Duodenal mucosa (tissue), 2 donors: ENCODE data around the gene ADCY7.

Experiments used
- H3K27ac ChIP-seq: one replicate; pipeline ENCODE4 v1.7.0; 2013; ENCODE audit warnings: low read depth, low read length
- H3K27me3 ChIP-seq, 2 donors: one replicate each; pipeline ENCODE4 v1.7.0; 2013; ENCODE audit warnings: low read length in 2 of 2, control low read depth in 1 of 2; ENCODE audit not compliant: insufficient read depth in 2 of 2, control insufficient read depth in 1 of 2
- H3K36me3 ChIP-seq, 2 donors: one replicate each; pipeline ENCODE4 v1.7.0; 2013; ENCODE audit warnings: low read length in 2 of 2, control low read depth in 1 of 2; ENCODE audit not compliant: insufficient read depth in 2 of 2, control insufficient read depth in 1 of 2
- H3K4me1 ChIP-seq, 2 donors: one replicate each; pipeline ENCODE4 v1.7.0; 2013; ENCODE audit warnings: low read length in 2 of 2, control low read depth in 1 of 2; ENCODE audit not compliant: insufficient read depth in 2 of 2, control insufficient read depth in 1 of 2
- H3K4me3 ChIP-seq, 2 donors: one replicate each; pipeline ENCODE4 v1.7.0; 2013; ENCODE audit warnings: low read length in 2 of 2, low read depth in 1 of 2
- H3K9ac ChIP-seq, 2 donors: one replicate each; pipeline ENCODE4 v1.7.0; 2013; ENCODE audit warnings: low read length in 2 of 2, low read depth in 1 of 2
- H3K9me3 ChIP-seq, 2 donors: one replicate each; pipeline ENCODE4 v1.7.0; 2013; ENCODE audit warnings: low read length in 2 of 2, control low read depth in 1 of 2; ENCODE audit not compliant: control insufficient read depth in 1 of 2

ADCY7 gene

DNA sequence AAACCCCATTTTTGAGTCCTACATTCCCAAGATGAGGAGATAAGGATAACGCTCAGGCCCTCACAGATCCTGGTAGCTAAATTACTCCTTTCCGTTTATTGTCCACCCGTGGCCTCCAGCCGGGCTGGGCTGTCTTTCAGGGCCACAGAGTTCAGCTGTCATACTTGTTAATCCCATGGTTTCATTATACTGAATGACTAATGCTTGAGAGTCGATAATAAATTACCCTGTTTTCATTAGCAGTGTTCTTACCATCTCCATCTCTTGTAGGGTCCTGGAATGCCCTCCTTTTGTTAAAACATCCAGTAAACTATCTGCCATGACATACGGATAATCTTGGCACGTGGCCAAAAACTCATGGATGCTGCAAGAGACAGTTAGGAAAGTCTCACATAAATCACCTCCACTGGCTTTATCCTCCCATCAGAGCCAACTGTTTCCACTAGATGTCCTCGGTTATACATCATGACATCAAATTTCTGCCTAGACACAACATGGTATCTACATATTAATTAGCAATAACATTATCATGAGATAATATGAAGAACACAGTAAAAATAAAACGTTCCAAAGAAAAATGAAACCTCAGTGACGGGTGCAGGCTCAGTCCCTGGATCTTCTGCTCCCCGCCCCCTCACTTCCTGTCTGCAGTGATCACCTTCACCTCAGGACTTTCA is 57.1 kb downstream of the ADCY7 start:
- H3K36me3 ChIP-seq: peaks cover 30 to 86% of the 10 kb centered on the region in 2 donors

GRCh38 chr16:50324345-50324744 is 58.0 kb downstream of the ADCY7 start:
- H3K27me3 ChIP-seq: no peaks in the 10 kb centered on the region
- no peaks in the 10 kb centered on the region for H3K9me3 ChIP-seq
- no peak overlapping the region for H3K4me3 ChIP-seq
- H3K27ac ChIP-seq: no peak overlapping the region
- H3K9ac ChIP-seq: no peak overlapping the region
- peaks cover 30 to 85% of the 10 kb centered on the region in 2 donors for H3K36me3 ChIP-seq
- no peaks in the 10 kb centered on the region for H3K4me1 ChIP-seq

More for the DNA sequence above, 57.1 kb downstream of the ADCY7 start:
- Histone ChIP-seq H3K9me3 (no peaks in the 10 kb centered on the region), H3K27ac (no peak overlapping the region), H3K4me1 (no peaks in the 10 kb centered on the region), H3K4me3 (no peak overlapping the region), H3K27me3 (no peaks in the 10 kb centered on the region), H3K9ac (no peak overlapping the region)

DNA sequence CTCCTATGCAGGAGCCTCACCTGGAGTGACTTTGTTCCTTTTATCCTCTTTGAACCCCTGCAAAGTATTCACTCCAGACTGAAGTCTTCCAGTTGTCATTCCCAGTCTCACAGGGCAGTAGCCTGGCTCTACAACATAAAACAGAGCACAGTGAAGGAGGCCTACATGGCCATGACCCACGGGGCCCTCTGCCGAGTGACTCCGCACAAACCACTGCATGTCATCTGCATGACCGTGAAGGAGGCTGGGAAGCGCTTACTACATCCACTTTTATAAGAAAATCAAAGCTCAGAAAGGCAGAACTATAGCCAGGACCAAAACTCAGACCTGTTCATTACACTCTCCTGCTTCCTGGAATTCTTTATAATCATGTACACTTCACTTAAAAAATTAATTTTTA is 59.9 kb downstream of the ADCY7 start:
- H3K27me3 ChIP-seq: no peaks in the 10 kb centered on the region
- H3K9me3 ChIP-seq: no peaks in the 10 kb centered on the region
- no peaks in the 10 kb centered on the region for H3K4me1 ChIP-seq
- no peak overlapping the region for H3K27ac ChIP-seq
- no peak overlapping the region for H3K9ac ChIP-seq
- no peak overlapping the region for H3K4me3 ChIP-seq
- H3K36me3 ChIP-seq: peaks cover 19 to 76% of the 10 kb centered on the region in 2 donors

- Histone ChIP-seq H3K9me3 (no peaks in the 10 kb centered on the region), H3K4me1 (no peaks in the 10 kb centered on the region), H3K4me3 (no peak overlapping the region), H3K36me3 (peaks cover 17 to 74% of the 10 kb centered on the region in 2 donors), H3K27me3 (no peaks in the 10 kb centered on the region), H3K9ac (no peak overlapping the region), H3K27ac (no peak overlapping the region)
Observed at GRCh38 chr16:50326835-50327465, 60.6 kb downstream of the ADCY7 start.

- Histone ChIP-seq H3K9me3 (no peaks in the 10 kb centered on the region), H3K36me3 (peaks cover 11 to 74% of the 10 kb centered on the region in 2 donors), H3K4me3 (no peak overlapping the region), H3K9ac (no peak overlapping the region), H3K4me1 (no peaks in the 10 kb centered on the region), H3K27me3 (no peaks in the 10 kb centered on the region), H3K27ac (no peak overlapping the region)
Observed at GRCh38 chr16:50329446-50330189, 63.3 kb downstream of the ADCY7 start.

DNA sequence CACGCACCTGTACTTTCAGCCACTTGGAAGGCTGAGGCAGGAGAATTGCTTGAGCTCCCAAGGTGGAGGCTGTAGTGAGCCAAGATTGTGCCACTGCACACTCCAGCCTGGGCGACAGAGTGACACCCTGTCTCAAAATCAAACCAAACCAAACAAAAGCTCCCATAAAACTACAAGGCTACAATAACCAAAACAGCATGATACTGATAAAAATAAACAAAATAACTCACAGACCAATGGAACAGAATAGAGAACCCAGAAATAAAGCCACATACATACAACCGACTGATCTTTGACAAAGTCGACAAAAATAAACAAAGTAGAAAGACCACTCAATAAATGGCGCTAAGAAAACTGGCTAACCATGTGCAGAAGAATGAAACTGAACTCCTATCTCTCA is 65.2 kb downstream of the ADCY7 start:
- Histone ChIP-seq H3K27me3 (no peaks in the 10 kb centered on the region), H3K4me3 (no peak overlapping the region), H3K9ac (no peak overlapping the region), H3K4me1 (no peaks in the 10 kb centered on the region), H3K9me3 (no peaks in the 10 kb centered on the region), H3K36me3 (peaks cover 7 to 64% of the 10 kb centered on the region in 2 donors), H3K27ac (no peak overlapping the region)

GRCh38 chr16:50332599-50332998 is 66.2 kb downstream of the ADCY7 start:
- Histone ChIP-seq H3K4me3 (no peak overlapping the region), H3K9ac (no peak overlapping the region), H3K9me3 (no peaks in the 10 kb centered on the region), H3K27ac (no peak overlapping the region), H3K36me3 (peaks cover 7 to 54% of the 10 kb centered on the region in 2 donors), H3K4me1 (no peaks in the 10 kb centered on the region), H3K27me3 (no peaks in the 10 kb centered on the region)

- Histone ChIP-seq H3K4me1 (no peaks in the 10 kb centered on the region), H3K4me3 (no peak overlapping the region), H3K27me3 (no peaks in the 10 kb centered on the region), H3K9ac (no peak overlapping the region), H3K9me3 (no peaks in the 10 kb centered on the region), H3K36me3 (peaks cover 8 to 58% of the 10 kb centered on the region in 2 donors), H3K27ac (no peak overlapping the region)
Observed at GRCh38 chr16:50334106-50334975, 68.0 kb downstream of the ADCY7 start.

GRCh38 chr16:50335196-50335958 is 69.0 kb downstream of the ADCY7 start:
- no peak overlapping the region for H3K27ac ChIP-seq
- peaks cover 10 to 54% of the 10 kb centered on the region in 2 donors for H3K36me3 ChIP-seq
- H3K4me3 ChIP-seq: no peak overlapping the region
- no peaks in the 10 kb centered on the region for H3K4me1 ChIP-seq
- H3K9me3 ChIP-seq: no peaks in the 10 kb centered on the region
- H3K27me3 ChIP-seq: no peaks in the 10 kb centered on the region
- H3K9ac ChIP-seq: no peak overlapping the region
